ENCODE measurements around the gene ZNF773.

DNA sequence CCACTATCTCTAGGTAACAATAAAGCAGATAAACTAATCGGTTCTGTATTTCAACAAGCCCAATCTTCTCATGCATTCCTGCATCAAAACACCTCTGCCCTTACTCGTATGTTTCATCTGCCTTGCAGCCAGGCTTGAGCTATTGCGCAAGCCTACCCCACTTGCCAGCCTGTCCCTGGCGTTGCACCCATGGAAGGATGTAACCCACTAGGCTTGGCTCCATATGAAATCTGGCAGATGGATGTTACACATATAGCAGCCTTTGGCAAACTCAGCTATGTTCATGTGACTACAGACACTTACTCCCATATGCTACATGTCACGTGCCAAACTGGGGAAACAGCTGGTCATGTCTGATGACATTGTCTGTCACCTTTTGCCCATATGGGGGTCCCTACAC is 15.5 kb downstream of the ZNF773 start:
- TF ChIP-seq, protein P1, sequence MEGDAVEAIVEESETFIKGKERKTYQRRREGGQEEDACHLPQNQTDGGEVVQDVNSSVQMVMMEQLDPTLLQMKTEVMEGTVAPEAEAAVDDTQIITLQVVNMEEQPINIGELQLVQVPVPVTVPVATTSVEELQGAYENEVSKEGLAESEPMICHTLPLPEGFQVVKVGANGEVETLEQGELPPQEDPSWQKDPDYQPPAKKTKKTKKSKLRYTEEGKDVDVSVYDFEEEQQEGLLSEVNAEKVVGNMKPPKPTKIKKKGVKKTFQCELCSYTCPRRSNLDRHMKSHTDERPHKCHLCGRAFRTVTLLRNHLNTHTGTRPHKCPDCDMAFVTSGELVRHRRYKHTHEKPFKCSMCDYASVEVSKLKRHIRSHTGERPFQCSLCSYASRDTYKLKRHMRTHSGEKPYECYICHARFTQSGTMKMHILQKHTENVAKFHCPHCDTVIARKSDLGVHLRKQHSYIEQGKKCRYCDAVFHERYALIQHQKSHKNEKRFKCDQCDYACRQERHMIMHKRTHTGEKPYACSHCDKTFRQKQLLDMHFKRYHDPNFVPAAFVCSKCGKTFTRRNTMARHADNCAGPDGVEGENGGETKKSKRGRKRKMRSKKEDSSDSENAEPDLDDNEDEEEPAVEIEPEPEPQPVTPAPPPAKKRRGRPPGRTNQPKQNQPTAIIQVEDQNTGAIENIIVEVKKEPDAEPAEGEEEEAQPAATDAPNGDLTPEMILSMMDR (IDR thresholded peaks at IDR 0.05; ENCODE audit: poor library complexity, severe bottlenecking): no peak
- TF ChIP-seq TAF1 (IDR thresholded peaks at IDR 0.05; ENCODE audit: low read depth) (no peak), POLR2AphosphoS5 (IDR thresholded peaks at IDR 0.05) (no peak)

Measured in neural cell (in vitro differentiated cells).